Caki2 (cell line): ENCODE results near the gene ARFGAP2. TPM values are rescaled to one million over a fixed set of nuclear protein-coding genes. Genes with fewer than 3 reads are reported as not detected.

Experiments used
- DNase-seq: peaks from one replicate; pipeline ENCODE4 v3.0.0-alpha.2; 2015; ENCODE audit warnings: low read depth
- in situ Hi-C: cut with HindIII; loops from 2 replicates; pipeline ENCODE4 v1.10.0; 2016; ENCODE audit warnings: low sequenced_read_pairs, low pct_unique_long_range_greater_than_20kb, mixed read lengths
- total RNA-seq: library from RNA; depleted of rRNA; stranded (reverse); fragments of >200 nt; shearing (Covaris generic); gene quantifications from 2 replicates; pipeline ENCODE4 v1.2.3, GENCODE V29; 2014; ENCODE audit warnings: low replicate concordance

The ARFGAP2 gene
- total RNA-seq, 1 experiment from 2014 or later, result 114 TPM

DNA sequence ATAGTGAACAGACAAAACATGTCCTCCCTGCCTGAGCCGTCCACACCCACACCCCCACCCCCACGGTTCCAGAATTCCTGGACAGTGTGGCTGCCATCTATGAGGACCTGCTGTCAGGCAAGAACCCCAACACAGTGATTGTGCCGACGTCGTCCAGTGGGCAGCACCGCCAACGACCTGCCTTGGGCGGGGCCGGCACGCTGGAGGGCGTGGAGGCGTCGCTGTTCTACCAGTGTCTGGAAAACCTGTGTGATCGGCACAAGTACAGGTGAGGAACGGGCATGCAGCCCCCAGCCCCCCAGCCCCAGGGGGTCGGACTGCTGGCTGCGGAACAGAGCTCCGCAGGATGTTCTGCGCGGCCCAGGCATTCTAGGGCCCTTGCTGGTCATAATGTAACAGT is 19.7 kb downstream of the ARFGAP2 start:
- in situ Hi-C loops, result no loop called here
- DNase-seq, result no peak

DNA sequence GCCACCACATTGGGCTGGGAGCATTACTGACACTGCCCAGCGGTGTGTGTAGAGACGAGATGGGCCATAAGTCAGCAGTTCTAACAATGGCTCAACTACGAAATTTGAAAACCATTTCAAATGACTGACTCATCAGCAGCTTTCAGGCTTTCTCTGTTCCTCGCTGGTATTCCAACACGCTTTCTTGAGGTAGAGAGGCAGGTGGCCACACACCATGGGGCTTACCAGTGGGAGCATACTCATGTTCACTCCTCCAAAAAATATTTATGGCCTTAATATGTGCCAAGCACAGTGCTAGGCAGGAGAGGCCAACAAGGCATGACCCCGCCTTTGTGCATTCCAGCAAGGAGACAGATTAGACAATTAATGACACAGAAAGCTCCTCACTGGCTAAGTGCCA is 20.3 kb downstream of the ARFGAP2 start:
- in situ Hi-C loops, result no loop called here

DNA sequence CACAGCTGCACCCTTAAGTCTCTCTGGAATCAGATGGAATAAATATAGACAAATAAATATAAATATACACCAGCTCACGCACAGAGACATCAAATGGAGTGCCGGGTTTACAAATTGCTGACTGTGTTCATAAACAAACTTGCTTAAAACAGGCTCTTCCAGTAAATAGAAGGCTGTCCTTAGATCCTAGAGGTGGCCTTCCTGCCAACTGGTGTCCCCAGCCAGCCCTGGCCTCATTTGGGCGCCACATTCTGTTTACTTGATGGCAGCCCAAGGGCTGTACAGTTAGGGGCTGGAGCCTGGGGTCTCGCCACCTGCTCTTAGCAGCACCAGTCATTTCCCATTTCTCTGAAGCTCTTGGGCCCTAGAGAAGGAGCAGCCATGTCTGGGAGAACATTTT is 20.8 kb downstream of the ARFGAP2 start:
- in situ Hi-C loops, result no loop called here
- no peak for DNase-seq

More for the DNA sequence above, 20.3 kb downstream of the ARFGAP2 start:
- DNase-seq, result no peak

DNA sequence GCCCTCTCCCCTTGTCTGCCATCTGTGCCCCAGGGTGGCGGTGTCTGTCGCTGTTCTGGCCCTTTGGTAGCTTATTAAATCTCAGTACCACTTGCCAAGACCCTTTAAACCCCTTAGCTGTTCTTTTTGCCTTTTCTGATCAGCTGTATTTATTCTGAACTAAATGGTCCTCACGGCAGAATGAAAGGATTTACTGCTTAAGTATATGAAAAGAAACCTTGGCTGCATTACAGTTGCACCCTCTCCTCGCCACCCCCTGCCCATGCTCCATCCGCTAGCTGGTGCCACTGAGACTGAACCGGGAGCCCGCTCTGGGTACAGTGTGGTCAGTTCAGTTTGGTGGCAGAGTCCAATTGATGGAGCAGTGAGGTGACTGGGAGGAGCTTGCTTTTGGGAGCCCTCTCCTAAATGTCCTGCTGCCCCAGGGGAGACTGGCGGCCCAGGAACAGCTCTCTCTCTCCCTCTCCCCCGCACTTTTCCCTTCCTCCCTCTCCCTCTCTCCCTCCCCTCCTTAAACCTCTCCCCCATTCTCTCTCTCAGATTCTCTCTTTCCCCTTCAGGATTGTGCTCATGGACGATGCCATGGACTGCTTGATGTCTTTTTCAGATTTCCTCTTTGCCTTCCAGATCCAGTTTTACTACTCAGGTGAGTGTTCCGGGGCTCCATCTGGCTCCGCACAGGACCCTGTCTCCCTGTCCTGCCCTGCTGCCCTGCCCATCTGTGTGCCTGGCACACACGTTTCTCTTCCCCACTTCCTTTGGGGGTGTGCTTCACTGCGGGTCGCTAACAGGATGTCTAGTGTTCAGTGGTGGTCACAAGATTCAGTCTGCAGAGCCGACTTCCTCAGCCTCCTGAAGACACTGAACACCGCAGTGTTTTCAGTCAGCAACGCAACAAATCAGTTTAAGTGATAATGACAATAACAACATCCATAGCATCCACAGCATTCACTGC is 21.8 kb downstream of the ARFGAP2 start:
- in situ Hi-C loops, result no loop called here
- DNase-seq, result no peak

DNA sequence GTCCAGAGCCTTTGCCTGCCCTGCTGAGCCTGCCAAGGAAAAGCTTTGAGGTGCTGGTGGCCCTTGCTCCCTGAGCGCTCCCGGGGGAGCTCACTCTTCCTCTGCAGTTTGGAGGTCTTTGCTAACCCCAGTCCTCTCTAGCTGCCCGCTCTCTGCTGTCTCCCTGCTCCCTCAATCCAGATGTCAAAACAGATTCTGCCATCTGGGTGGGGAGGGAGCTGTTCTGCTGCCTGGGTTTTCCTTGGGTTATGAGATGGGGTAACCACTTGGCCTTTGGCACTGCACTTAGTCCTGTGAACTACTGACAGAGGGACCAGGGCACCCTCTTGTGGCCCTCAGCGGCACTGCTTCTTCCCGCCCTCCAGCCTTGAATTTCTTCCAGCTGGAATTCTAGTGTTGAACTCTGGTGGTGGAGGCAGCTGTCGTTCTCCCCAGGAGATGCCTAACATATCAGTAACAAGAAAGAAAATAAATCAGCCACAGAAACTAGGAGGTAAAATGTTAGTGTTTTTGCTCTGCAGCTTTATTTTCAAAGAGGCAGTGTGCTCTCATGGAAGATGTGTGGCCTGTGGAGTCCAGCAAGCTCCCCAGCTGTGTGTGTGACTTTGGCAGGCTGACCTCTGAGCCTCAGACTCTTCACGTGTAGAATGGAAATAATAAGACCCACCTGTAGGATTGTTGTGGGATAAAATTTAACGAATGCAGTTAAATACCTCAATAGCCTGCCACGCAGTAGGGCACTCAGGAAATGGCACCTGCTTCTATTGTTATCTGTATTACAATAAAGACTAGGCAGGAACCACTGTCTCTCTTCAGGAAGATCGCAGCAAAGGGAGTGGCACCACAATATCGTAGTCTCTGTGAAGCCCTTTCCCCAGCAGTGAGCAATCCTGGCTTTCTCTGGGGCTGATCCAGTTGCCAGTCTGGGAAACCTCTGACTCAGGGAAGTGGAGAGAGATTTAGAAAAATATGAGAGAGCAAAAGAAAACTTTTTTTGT is 23.4 kb downstream of the ARFGAP2 start:
- DNase-seq, result peak; percentile 63

DNA sequence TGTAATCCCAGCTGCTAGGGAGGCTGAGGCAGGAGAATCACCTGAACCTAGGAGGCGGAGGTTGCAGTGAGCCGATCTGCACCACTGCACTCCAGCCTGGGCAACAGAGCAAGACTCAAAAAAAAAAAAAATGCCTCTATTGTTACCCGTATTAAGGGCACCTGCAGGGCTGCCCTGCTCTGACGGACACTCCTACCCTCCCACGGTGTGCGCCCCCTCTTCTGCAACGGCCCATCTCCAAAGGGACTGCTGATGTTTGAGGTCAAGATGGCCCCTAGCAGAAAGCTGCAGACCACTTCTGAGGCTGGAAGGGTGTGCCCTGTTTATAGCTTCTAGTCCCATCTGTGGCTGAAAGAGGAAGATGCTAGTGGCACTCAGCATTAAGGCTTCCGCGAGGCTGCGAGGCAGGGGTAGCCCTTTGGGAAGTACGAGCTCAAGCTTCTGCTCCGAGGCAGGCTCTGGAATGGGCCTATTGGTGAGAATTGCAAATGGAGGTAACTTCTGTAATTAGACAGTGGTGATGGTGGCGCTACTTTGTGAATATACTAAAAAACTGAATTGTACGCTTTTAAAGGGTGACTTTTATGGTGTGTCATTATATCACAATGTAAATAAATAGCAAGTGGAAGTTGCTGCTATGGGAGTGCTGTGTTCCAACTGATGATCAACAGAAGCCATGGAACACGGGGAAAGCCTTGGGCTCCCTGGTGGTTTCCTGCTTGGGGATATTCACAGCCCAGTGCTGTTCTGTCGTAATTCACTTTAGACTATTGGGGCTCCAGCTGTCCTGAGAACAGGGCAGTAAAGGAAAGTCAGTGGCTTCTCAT is 24.3 kb downstream of the ARFGAP2 start:
- no peak for DNase-seq
- in situ Hi-C loops, result no loop called here

More for the DNA sequence above, 23.4 kb downstream of the ARFGAP2 start:
- in situ Hi-C loops, result no loop called here

DNA sequence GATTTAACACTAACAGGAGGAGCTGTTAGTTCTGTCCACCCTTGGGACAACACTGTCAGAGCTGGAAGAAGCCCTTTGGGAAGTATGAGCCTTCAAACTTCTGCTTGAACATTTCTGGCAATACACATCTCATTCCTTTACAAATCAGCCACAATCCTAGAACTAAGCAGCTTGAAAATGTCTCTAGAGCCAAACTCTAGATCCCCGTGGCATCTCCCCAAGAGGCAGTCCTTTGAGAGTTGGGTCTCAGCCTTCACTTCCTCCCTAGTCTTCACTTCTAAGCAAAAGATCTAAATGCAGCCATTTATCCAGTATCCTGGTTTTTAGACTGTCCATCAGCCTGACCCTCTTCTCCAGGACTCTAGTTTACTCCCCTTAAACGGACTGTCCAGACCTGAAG is 26.9 kb downstream of the ARFGAP2 start:
- DNase-seq, result no peak
- in situ Hi-C loops, result no loop called here

DNA sequence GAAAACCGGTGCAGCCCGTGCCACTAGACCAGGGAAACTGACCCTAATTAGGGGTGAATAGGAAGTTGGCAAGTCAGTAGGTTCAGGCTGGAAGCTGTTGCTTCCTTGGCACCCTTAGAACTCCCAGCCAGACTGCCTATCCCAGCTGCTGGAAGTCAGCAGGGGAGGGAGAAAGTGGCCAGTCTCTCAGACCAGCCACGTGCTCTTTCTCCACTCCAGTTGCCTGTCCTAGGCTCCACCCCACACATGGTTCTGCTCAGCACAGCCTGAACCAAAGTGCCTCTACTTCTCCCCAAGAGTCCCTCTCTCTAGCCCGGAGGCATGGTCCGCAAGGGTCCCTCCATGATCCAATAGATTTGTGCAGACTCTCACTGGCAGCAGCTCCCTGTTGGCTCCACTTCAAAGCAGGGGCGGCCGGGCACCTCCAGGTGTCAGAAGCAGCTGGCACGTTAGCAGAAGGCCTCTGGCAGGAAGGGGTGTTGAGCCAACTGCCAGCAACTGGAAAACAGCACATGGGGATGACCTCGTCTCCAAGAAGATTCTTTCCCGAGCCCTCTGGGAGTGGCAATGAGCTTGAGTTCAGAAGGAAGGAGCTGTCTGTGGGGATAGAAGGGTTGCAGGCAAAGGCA is 27.7 kb downstream of the ARFGAP2 start:
- in situ Hi-C loops, result no loop called here
- no peak for DNase-seq

DNA sequence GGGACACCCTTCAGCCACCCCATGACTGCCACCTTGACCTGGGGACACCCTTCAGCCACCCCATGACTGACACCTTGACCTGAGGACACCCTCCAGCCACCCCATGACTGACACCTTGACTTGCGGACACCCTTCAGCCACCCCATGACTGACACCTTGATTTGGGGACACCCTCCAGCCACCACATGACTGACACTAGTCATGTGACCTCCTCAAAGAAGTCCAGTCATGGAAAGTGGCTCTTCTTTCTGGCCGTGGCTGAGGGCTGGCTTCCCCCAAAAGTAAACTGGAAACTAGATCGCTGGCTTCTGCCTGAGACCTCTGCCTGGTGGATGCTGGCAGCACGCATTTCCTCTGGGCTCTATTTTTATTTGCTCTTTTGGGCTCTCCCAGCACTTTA is 28.4 kb downstream of the ARFGAP2 start:
- no peak for DNase-seq
- in situ Hi-C loops, result no loop called here

DNA sequence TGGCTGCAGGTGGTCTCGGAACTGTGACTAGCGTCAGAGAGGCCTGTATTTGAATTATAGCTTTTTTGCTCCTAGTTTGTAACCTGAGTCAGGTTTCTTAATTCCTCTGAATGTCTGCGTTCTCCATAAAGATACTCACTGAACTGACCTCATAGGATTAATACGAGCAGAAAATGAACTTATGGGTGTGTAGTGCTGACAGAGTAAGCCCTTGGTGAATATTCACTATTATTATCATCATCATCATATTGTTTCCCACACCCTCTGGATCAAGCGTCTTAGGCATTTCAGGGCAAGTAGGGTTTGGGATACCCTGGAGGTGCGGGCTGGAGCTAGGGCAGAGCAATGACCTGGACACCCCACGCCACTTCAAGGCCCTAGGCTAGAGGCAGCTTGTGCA is 29.0 kb downstream of the ARFGAP2 start:
- in situ Hi-C loops, result no loop called here
- DNase-seq, result no peak

DNA sequence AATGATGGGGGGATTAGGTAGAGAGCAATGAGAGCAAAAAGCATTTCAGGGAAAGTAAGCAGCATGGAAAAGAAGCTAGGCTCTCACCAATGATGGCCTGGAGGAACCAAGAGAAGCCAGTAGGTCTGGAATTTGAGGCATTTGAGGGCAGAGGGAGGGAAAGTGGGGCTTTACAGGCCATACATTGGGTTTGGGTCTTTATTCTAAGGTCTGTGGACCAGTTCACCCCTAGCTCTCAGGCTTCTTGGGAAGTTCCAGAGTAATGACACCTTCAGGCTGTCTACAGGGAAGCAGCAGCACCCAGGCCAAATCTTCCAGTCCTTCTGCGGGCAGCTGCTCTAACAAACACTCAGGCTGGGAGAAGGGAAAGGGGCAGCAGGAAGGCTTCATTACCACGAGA is 29.4 kb downstream of the ARFGAP2 start:
- in situ Hi-C loops, result no loop called here
- DNase-seq, result no peak

DNA sequence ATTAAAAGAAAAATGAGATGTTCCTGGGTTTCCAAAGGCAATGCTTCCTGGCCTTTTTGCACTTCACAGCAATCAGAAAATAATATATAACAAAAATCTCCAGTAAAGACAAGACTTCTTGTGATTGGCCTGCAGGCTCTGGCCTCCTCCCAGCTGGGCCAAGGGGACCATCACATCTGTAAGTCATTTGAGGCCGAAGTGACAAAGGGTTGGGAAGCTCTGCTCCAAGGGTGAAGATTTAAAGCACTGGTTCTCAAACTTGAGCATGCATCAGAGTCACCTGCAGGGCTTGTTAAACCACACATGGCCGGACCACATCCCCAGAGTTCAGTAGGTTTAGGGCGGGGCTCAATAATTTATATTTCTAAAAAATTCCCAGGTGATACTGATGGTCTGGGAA is 32.1 kb downstream of the ARFGAP2 start:
- no peak for DNase-seq
- in situ Hi-C loops, result no loop called here

DNA sequence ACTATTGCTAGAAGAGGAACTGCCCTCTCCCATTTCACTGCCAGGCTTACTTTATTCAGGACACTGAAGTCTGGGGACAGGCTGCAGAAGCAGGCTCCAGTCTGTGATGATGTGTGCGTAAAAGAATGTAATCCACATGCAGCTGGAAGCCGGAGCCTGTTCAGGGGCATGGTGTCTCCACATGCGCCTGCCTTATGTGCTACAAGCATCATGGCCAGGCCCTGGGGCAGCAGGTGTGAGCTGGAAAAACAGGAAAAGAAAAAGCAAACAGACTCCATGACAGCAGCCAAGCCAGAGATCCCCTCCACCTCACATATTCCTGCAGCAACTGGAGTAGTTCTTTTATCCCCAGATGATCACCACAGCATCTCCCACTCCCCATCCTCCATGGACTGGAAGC is 33.4 kb downstream of the ARFGAP2 start:
- in situ Hi-C loops, result no loop called here
- DNase-seq, result no peak

DNA sequence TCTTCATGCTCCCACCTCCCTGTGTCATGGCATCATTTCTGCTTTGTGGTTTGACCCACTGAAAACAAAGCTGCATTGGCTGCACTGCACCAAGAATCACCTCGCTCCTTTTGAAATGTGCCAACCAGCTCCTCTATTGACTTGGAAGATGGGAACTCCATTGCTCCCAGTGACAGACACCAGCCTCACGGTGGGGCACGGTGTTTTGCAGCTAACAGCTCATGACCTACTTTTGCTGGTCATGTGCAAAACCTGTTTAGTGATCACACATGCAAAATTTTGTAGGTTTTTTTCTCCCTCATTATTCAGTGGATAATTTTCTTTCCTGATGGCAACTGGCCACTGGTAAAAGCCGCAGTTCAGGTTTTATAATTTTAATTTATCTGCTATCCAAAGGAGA is 36.8 kb downstream of the ARFGAP2 start:
- no peak for DNase-seq
- in situ Hi-C loops, result no loop called here

DNA sequence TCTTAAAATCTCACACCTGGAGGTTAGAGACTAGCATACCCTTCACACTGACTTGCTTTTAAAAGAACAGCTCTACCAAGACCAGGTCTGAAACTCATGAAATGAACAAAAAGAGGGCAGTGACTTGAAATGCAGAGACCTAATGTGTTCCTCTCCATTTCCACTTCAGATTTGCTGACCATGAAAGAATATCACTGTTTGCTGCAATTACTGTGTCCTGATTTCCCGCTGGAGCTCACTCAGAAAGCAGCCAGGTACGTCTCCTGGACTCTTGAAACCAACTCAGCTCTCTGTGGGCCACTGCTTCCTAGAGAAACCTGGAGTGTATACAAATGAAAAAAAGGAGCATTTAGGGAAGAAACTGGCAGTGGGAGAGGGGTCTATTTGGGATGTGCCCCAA is 39.2 kb downstream of the ARFGAP2 start:
- DNase-seq, result no peak
- in situ Hi-C loops, result no loop called here

DNA sequence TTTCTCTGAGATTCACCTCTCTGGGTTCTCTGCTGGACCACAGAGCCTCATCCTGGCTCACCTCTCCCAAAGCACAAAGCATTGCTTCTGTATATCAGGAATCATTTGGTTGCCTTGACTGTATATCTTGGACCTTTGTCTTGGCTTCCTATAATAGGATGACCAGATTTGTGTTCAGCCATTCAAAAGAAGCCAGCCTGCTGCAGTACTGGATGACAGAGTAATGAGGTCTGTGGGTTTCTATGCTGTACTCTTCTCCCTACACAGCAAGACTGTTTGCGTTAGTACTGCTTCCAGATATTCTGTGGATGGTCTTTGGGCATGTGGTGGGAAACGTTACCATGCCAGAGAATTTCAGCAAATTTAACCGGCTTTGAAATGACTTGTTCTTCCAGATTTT is 39.8 kb downstream of the ARFGAP2 start:
- no peak for DNase-seq
- in situ Hi-C loops, result no loop called here

DNA sequence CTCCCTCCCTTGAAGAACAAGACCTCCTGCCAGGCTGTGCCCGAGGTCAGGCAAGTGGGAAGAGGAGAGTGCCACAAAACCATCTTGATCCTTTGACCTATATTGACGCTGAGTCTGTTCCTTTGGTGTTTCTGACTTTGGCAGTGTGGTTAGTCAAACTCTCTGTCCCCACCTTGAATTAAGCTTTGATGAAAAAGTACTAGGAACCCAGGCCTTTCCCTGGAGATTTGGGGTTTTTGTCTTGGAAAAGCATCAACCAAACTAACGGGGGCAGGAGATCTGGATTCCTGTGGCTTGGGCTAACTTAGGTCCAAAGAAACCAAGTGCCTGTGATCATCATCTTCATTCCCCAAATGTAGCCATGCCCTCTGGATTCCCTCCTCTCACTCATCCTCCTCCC is 40.4 kb downstream of the ARFGAP2 start:
- no peak for DNase-seq
- in situ Hi-C loops, result no loop called here

DNA sequence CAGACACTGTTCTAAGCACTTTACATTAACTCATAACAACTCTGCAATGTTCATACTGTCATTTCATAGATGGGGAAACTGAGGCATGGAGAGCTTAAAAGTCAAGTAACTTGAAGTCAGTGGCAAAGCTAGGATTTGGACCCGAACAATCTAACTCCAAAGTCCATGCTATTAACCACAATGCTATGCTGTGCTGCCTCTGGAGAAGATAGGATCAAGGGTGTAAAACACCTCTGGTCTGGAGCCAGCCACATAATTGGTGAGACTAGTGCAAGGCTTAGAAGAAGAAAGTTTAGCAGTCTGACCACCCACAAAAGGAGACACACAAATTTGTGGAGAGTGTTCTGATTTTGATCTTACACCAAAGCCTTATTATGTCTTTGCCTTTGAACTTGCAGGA is 43.7 kb downstream of the ARFGAP2 start:
- no peak for DNase-seq
- in situ Hi-C loops, result no loop called here
